PC-3 (cell line): ENCODE data around the gene TADA2B. TPM values are rescaled to one million over a fixed set of nuclear protein-coding genes. Genes with fewer than 3 reads are reported as not detected.

ENCODE experiments used
- ATAC-seq: fragments of 200-7000 bp; cut with Tn5 transposase; 2 replicates; pipeline ENCODE4 v1.9.1; 2020; ENCODE audit warnings: mild to moderate bottlenecking, moderate library complexity
- BruUV-seq: library from RNA; stranded (reverse); fragments of 400-500 nt; replicated peaks from 2 replicates; lab custom pipeline; 2021; lab: Mats Ljungman, UMichigan
- CTCF ChIA-PET: fragments of 300-600 bp; sonication (Branson Sonifier 250); formaldehyde crosslinking; loops from one replicate; lab custom pipeline; 2022; ENCODE audit warnings: antibody characterized with exemption; lab: Charles Lee
- POLR2A ChIA-PET: fragments of 300-600 bp; sonication (Branson Sonifier 250); formaldehyde crosslinking; loops from one replicate; lab custom pipeline; 2022; ENCODE audit warnings: antibody characterized with exemption; ENCODE audit not compliant: unreplicated experiment; lab: Charles Lee
- DNase-seq: peaks from one replicate; pipeline ENCODE4 v3.0.0-alpha.2; 2015
- H2AFZ ChIP-seq: fragments of 300-600 bp; sonication (generic); 2 replicates; pipeline ENCODE4 v1.6.0; 2016; ENCODE audit warnings: antibody characterized with exemption, low read length
- H3F3A ChIP-seq: fragments of 300-600 bp; sonication (generic); one replicate; pipeline ENCODE4 v1.6.0; 2017; ENCODE audit warnings: antibody characterized with exemption, low read length, control low read depth, mild to moderate bottlenecking; ENCODE audit not compliant: unreplicated experiment
- H3K27ac ChIP-seq: fragments of 300-600 bp; sonication (generic); 2 replicates; pipeline ENCODE4 v1.5.1; 2016; ENCODE audit warnings: mild to moderate bottlenecking, low read length
- H3K27me3 ChIP-seq: fragments of 300-600 bp; sonication (generic); 2 replicates; pipeline ENCODE4 v1.6.1; 2016; ENCODE audit warnings: low read length, mixed read lengths
- H3K36me3 ChIP-seq: fragments of 300-600 bp; sonication (generic); 2 replicates; pipeline ENCODE4 v1.6.1; 2016; ENCODE audit warnings: low read depth, mixed run types, low read length, mixed read lengths
- H3K4me1 ChIP-seq: fragments of 300-600 bp; sonication (generic); 2 replicates; pipeline ENCODE4 v1.5.1; 2016; ENCODE audit warnings: low read length; ENCODE audit not compliant: insufficient read depth
- H3K4me2 ChIP-seq: fragments of 300-600 bp; sonication (generic); 2 replicates; pipeline ENCODE4 v1.6.0; 2016; ENCODE audit warnings: low read length
- H3K4me3 ChIP-seq: fragments of 300-600 bp; sonication (generic); 2 replicates; pipeline ENCODE4 v1.5.1; 2016; ENCODE audit warnings: mild to moderate bottlenecking, low read length, mixed read lengths
- H3K79me2 ChIP-seq: fragments of 300-600 bp; sonication (generic); 2 replicates; pipeline ENCODE4 v1.6.1; 2017; ENCODE audit warnings: low read length, mixed read lengths
- H3K9ac ChIP-seq: fragments of 300-600 bp; sonication (generic); 2 replicates; pipeline ENCODE4 v1.6.0; 2016; ENCODE audit warnings: mild to moderate bottlenecking, low read length
- H3K9me2 ChIP-seq: fragments of 300-600 bp; sonication (generic); replicated peaks from 2 replicates; pipeline ENCODE4 v1.6.1; 2016; ENCODE audit warnings: mixed run types, low read length, mixed read lengths
- H3K9me3 ChIP-seq: fragments of 300-600 bp; sonication (generic); 2 replicates; pipeline ENCODE4 v1.6.1; 2016; ENCODE audit warnings: low read length, mixed read lengths
- H4K20me1 ChIP-seq: fragments of 300-600 bp; sonication (generic); 2 replicates; pipeline ENCODE4 v1.6.1; 2016; ENCODE audit warnings: low read length, mixed read lengths
- EZH2 ChIP-seq: fragments of 300-600 bp; sonication (generic); IDR thresholded peaks from one replicate; pipeline ENCODE4 v1.6.1; 2017; ENCODE audit warnings: antibody characterized with exemption, mild to moderate bottlenecking, low read length; ENCODE audit not compliant: unreplicated experiment
- EZH2phosphoT487 ChIP-seq: fragments of 300-600 bp; sonication (generic); IDR thresholded peaks from 2 replicates; pipeline ENCODE4 v1.6.1; 2018; ENCODE audit warnings: mild to moderate bottlenecking, antibody characterized with exemption, low read length, borderline replicate concordance
- intact Hi-C: fragments of 100-400 bp; cut with micrococcal nuclease; formaldehyde crosslinking; loops from 2 replicates; pipeline ENCODE4 v1.9.0; 2023
- total RNA-seq: library from RNA; depleted of rRNA; stranded (reverse); fragments of >200 nt; gene quantifications from 2 replicates; pipeline ENCODE4 v1.2.3, GENCODE V29; 2014
- TF ChIP-seq, protein P1 (sequence below): fragments of 300-600 bp; sonication (generic); conservative IDR thresholded peaks from 2 replicates; pipeline ENCODE4 v1.5.1; 2017; ENCODE audit warnings: antibody characterized with exemption, low read depth, mild to moderate bottlenecking, low read length

TADA2B gene
- total RNA-seq, 1 experiment from 2014 or later = 14.7 TPM

DNA sequence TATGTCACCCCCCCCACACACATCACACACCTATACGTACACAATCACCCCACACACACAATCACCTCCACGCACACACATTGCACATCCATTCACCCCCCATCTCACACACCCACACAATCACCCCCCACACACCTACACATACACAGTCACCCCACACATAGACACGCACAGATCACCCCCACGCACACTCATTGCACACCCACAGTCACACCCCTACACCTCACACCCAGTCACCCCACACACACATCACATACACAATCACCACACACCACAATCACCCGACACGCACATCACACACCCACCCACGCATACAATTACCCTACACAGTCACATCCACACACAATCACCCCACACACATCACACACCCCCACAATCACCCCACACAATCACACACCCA lies 15.9 kb upstream of the TADA2B start:
- Histone ChIP-seq H3K9me3 (no peaks in the 10 kb centered on the region), H3K27me3 (no peaks in the 10 kb centered on the region), H3K4me1 (peaks cover 4% of the 10 kb centered on the region), H3K36me3 (peaks cover 13% of the 10 kb centered on the region), H3K4me2 (no peak overlapping the region), H2AFZ (no peak overlapping the region), H3F3A (no peaks in the 10 kb centered on the region), H3K4me3 (no peak overlapping the region), H3K9me2 (no peaks in the 10 kb centered on the region), H3K27ac (no peak overlapping the region), H3K9ac (no peak overlapping the region), H3K79me2 (no peaks in the 10 kb centered on the region; the same call in 1 of the 2 replicates), H4K20me1 (no peaks in the 10 kb centered on the region)
- TF ChIP-seq, protein P1, sequence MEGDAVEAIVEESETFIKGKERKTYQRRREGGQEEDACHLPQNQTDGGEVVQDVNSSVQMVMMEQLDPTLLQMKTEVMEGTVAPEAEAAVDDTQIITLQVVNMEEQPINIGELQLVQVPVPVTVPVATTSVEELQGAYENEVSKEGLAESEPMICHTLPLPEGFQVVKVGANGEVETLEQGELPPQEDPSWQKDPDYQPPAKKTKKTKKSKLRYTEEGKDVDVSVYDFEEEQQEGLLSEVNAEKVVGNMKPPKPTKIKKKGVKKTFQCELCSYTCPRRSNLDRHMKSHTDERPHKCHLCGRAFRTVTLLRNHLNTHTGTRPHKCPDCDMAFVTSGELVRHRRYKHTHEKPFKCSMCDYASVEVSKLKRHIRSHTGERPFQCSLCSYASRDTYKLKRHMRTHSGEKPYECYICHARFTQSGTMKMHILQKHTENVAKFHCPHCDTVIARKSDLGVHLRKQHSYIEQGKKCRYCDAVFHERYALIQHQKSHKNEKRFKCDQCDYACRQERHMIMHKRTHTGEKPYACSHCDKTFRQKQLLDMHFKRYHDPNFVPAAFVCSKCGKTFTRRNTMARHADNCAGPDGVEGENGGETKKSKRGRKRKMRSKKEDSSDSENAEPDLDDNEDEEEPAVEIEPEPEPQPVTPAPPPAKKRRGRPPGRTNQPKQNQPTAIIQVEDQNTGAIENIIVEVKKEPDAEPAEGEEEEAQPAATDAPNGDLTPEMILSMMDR = no peak
- no peak for TF ChIP-seq EZH2phosphoT487
- POLR2A ChIA-PET = no interaction called here
- intact Hi-C loops = no loop called here
- CTCF ChIA-PET = no interaction called here
- ATAC-seq (no peak), DNase-seq (no peak)
- no TSS peak for BruUV-seq

GRCh38 chr4:7027913-7028312 lies 15.3 kb upstream of the TADA2B start:
- H3K9me3 ChIP-seq = no peaks in the 10 kb centered on the region
- no peaks in the 10 kb centered on the region; the same call in 1 of the 2 replicates for H3K79me2 ChIP-seq
- H3K4me2 ChIP-seq = no peak overlapping the region
- no peak overlapping the region for H3K9ac ChIP-seq
- POLR2A ChIA-PET = no interaction called here
- H3K9me2 ChIP-seq = no peaks in the 10 kb centered on the region
- H3K4me3 ChIP-seq = no peak overlapping the region
- H4K20me1 ChIP-seq = no peaks in the 10 kb centered on the region
- CTCF ChIA-PET = no interaction called here
- intact Hi-C loops = no loop called here
- DNase-seq (no peak), ATAC-seq (no peak)
- H3K36me3 ChIP-seq = peaks cover 13% of the 10 kb centered on the region
- no peaks in the 10 kb centered on the region for H3K27me3 ChIP-seq
- no peak overlapping the region for H3K27ac ChIP-seq
- H2AFZ ChIP-seq = no peak overlapping the region
- BruUV-seq = no TSS peak
- no peaks in the 10 kb centered on the region; the same call in 1 of the 2 replicates for H3K4me1 ChIP-seq
- TF ChIP-seq EZH2phosphoT487 = no peak
- TF ChIP-seq EZH2 = no peak
- TF ChIP-seq, protein P1 = no peak
- no peaks in the 10 kb centered on the region for H3F3A ChIP-seq

- no peaks in the 10 kb centered on the region for H4K20me1 ChIP-seq
- H3K79me2 ChIP-seq = no peaks in the 10 kb centered on the region
- ChIA-PET POLR2A (no interaction called here), CTCF (no interaction called here)
- H3K27ac ChIP-seq = no peak overlapping the region
- no peak overlapping the region for H2AFZ ChIP-seq
- intact Hi-C loops = no loop called here
- no peaks in the 10 kb centered on the region for H3K27me3 ChIP-seq
- ATAC-seq = no peak
- no peak overlapping the region for H3K9ac ChIP-seq
- H3K9me3 ChIP-seq = no peaks in the 10 kb centered on the region
- peaks cover 7% of the 10 kb centered on the region for H3K4me1 ChIP-seq
- no TSS peak for BruUV-seq
- H3F3A ChIP-seq = no peaks in the 10 kb centered on the region
- H3K36me3 ChIP-seq = peaks cover 10% of the 10 kb centered on the region
- no peaks in the 10 kb centered on the region for H3K9me2 ChIP-seq
- TF ChIP-seq, protein P1 = no peak
- TF ChIP-seq EZH2phosphoT487 = no peak
- no peak for TF ChIP-seq EZH2
- H3K4me2 ChIP-seq = no peak overlapping the region
- no peak for DNase-seq
- H3K4me3 ChIP-seq = no peak overlapping the region
These were observed 14.0 kb upstream of the TADA2B start for GRCh38 chr4:7029212-7029611.
